SK-N-SH (cell line): ENCODE results near the gene MAPK8IP3. TPM values are rescaled to one million over a fixed set of nuclear protein-coding genes. Genes with fewer than 3 reads are reported as not detected.

Source experiments
- CTCF ChIA-PET: fragments of 300-600, 350-600 bp; formaldehyde crosslinking; extraction: SDS; loops from one replicate; lab custom pipeline; 2021; lab: Yijun Ruan, JAX
- POLR2A ChIA-PET: fragments of 350-600 bp; sonication (Branson Sonifier 250); formaldehyde crosslinking; extraction: SDS; loops from one replicate; lab custom pipeline; 2020; ENCODE audit warnings: antibody characterized with exemption, inconsistent platforms; lab: Yijun Ruan, JAX
- DNase-seq: peaks from one replicate; pipeline ENCODE4 v3.0.0; 2012
- H2AFZ ChIP-seq: fragments of 200-600 bp; sonication (generic); 2 replicates; pipeline ENCODE4 v1.8.1; 2016; ENCODE audit warnings: antibody characterized with exemption, mild to moderate bottlenecking, low read depth
- H3F3A ChIP-seq: fragments of 200-600 bp; sonication (generic); replicated peaks from 2 replicates; pipeline ENCODE3; 2016; ENCODE audit warnings: antibody characterized with exemption, mild to moderate bottlenecking; ENCODE audit not compliant: insufficient read depth
- H3K27ac ChIP-seq, 2 experiments: fragments of 200-500 bp in 1 of 2; fragments of 200-600 bp in 1 of 2; sonication (Bioruptor generic) in 1 of 2; sonication (generic), shearing (Covaris generic) in 1 of 2; 2 replicates each; pipeline versions ENCODE4 v1.5.1 to v1.6.1; 2014 to 2016; ENCODE audit warnings: low read depth in 2 of 2, inconsistent platforms in 1 of 2, low read length in 1 of 2, mild to moderate bottlenecking in 1 of 2, mixed read lengths in 1 of 2
- H3K27me3 ChIP-seq: fragments of 200-600 bp; sonication (generic), shearing (Covaris generic); 2 replicates; pipeline ENCODE4 v1.6.1; 2016; ENCODE audit warnings: mixed run types; ENCODE audit not compliant: insufficient read depth
- H3K36me3 ChIP-seq, 2 experiments: fragments of 200-500 bp in 1 of 2; fragments of 200-600 bp in 1 of 2; sonication (Bioruptor generic) in 1 of 2; sonication (generic) in 1 of 2; replicated peaks in 1 of 2; 2 replicates each; pipeline versions ENCODE3 to v1.5.1; 2014 to 2016; ENCODE audit warnings: low read length in 1 of 2, mild to moderate bottlenecking in 1 of 2; ENCODE audit not compliant: insufficient read depth in 2 of 2, control insufficient read depth in 1 of 2
- H3K4me1 ChIP-seq, 2 experiments: fragments of 200-500 bp in 1 of 2; fragments of 200-600 bp in 1 of 2; sonication (Bioruptor generic) in 1 of 2; sonication (generic), shearing (Covaris generic) in 1 of 2; 2 replicates each; pipeline versions ENCODE4 v1.5.1 to v1.6.1; 2014 to 2016; ENCODE audit warnings: low read depth in 1 of 2, low read length in 1 of 2, mixed run types in 1 of 2; ENCODE audit not compliant: insufficient read depth in 2 of 2, control insufficient read depth in 1 of 2
- H3K4me2 ChIP-seq: fragments of 200-600 bp; sonication (generic), shearing (Covaris generic); 2 replicates; pipeline ENCODE4 v1.6.1; 2017; ENCODE audit warnings: mixed run types
- H3K4me3 ChIP-seq, 2 experiments: fragments of 200-500 bp in 1 of 2; fragments of 200-600 bp in 1 of 2; sonication (Bioruptor generic) in 1 of 2; sonication (generic), shearing (Covaris generic) in 1 of 2; 2 replicates each; pipeline versions ENCODE4 v1.5.1 to v1.8.1; 2014 to 2016; ENCODE audit warnings: low read depth in 2 of 2, inconsistent platforms in 1 of 2, low read length in 1 of 2, mild to moderate bottlenecking in 1 of 2, mixed read lengths in 1 of 2, moderate library complexity in 1 of 2
- H3K79me2 ChIP-seq: fragments of 200-600 bp; sonication (generic); 2 replicates; pipeline ENCODE4 v1.8.1; 2017; ENCODE audit warnings: mild to moderate bottlenecking; ENCODE audit not compliant: insufficient read depth
- H3K9ac ChIP-seq: fragments of 200-600 bp; sonication (generic); 2 replicates; pipeline ENCODE4 v1.6.1; 2017; ENCODE audit warnings: mixed run types
- H3K9me2 ChIP-seq: fragments of 200-600 bp; sonication (generic); 2 replicates; pipeline ENCODE4 v1.6.1; 2017; ENCODE audit warnings: mixed run types
- H3K9me3 ChIP-seq: fragments of 200-600 bp; sonication (generic); 2 replicates; pipeline ENCODE4 v1.6.1; 2017; ENCODE audit warnings: mixed run types, mild to moderate bottlenecking, moderate library complexity
- H4K20me1 ChIP-seq: fragments of 200-600 bp; sonication (generic); 2 replicates; pipeline ENCODE4 v1.6.1; 2017; ENCODE audit warnings: mild to moderate bottlenecking, mixed run types; ENCODE audit not compliant: insufficient read depth
- CHD2 ChIP-seq: fragments of 150-350 bp; IDR thresholded peaks from 2 replicates; pipeline ENCODE4 v1.6.1; 2018; ENCODE audit warnings: low read length; ENCODE audit not compliant: partially characterized antibody
- CTCF ChIP-seq: fragments of 200-600 bp; sonication (generic); IDR thresholded peaks from 2 replicates; pipeline ENCODE4 v1.6.1; 2017; ENCODE audit warnings: antibody characterized with exemption, mild to moderate bottlenecking, moderate library complexity
- ELF1 ChIP-seq: IDR thresholded peaks from 2 replicates; pipeline ENCODE4 v1.4.0; 2012
- GABPA ChIP-seq: IDR thresholded peaks from 2 replicates; pipeline ENCODE4 v1.4.0; 2012; ENCODE audit warnings: low read depth, mild to moderate bottlenecking
- IRF3 ChIP-seq: fragments of 150-350 bp; IDR thresholded peaks from 2 replicates; pipeline ENCODE4 v1.6.1; 2016; ENCODE audit warnings: mild to moderate bottlenecking, low read depth, low read length
- JUND ChIP-seq: IDR thresholded peaks from 2 replicates; pipeline ENCODE4 v1.4.0; 2012
- NRF1 ChIP-seq: IDR thresholded peaks from 2 replicates; pipeline ENCODE4 v1.6.1; 2012; ENCODE audit warnings: low read depth, mild to moderate bottlenecking, low read length
- POLR2AphosphoS5 ChIP-seq: IDR thresholded peaks from 2 replicates; pipeline ENCODE4 v1.6.1; 2012; ENCODE audit warnings: low read depth, low read length
- RXRA ChIP-seq: IDR thresholded peaks from 2 replicates; pipeline ENCODE4 v1.4.0; 2012; ENCODE audit warnings: low read depth, mild to moderate bottlenecking, borderline replicate concordance
- TCF12 ChIP-seq: IDR thresholded peaks from 2 replicates; pipeline ENCODE4 v1.4.0; 2012
- TEAD4 ChIP-seq: IDR thresholded peaks from 2 replicates; pipeline ENCODE4 v1.4.0; 2012; ENCODE audit warnings: mild to moderate bottlenecking, borderline replicate concordance; ENCODE audit not compliant: insufficient read depth
- YY1 ChIP-seq: IDR thresholded peaks from 2 replicates; pipeline ENCODE4 v1.4.0; 2012; ENCODE audit warnings: low read depth, mild to moderate bottlenecking
- WGBS: methylation state at CpG from one replicate; pipeline ENCODE4 v1.1.6; 2017; ENCODE audit warnings: low lambda C conversion rate; 5-methylcytosine and 5-hydroxymethylcytosine counted together
- polyA plus RNA-seq, 3 experiments: library from polyadenylated mRNA; depleted of rRNA; stranded (reverse); fragments of >200 nt; gene quantifications; 2 replicates each; pipeline ENCODE4 v1.2.3, GENCODE V29; 2012
- small RNA-seq, 7 experiments: library from RNA; depleted of rRNA; stranded (forward); fragments of <200 nt; gene quantifications; one replicate each; pipeline ENCODE3, GENCODE V24; 2012

Gene MAPK8IP3
- polyA plus RNA-seq, 1 of the 3 experiments (the other 2 are of a cell fraction), result 57.3 TPM

GRCh38 chr16:1819611-1820010, 113.6 kb downstream of the MAPK8IP3 start:
- no peaks in the 10 kb centered on the region for H3K27me3 ChIP-seq
- H3K9me3 ChIP-seq, result no peaks in the 10 kb centered on the region
- no peaks in the 10 kb centered on the region for H4K20me1 ChIP-seq
- peaks cover 16% of the 10 kb centered on the region; the same call in 1 of the 2 replicates for H3K79me2 ChIP-seq
- no peaks in the 10 kb centered on the region for H3K4me1 ChIP-seq
- H3K4me3 ChIP-seq, result no peak overlapping the region
- TF ChIP-seq POLR2AphosphoS5 (no peak), YY1 (no peak), TEAD4 (no peak), IRF3 (no peak), CHD2 (no peak), ELF1 (no peak), JUND (no peak), NRF1 (no peak), GABPA (no peak), RXRA (no peak), CTCF (no peak), TCF12 (no peak)
- TF ChIP-seq, all 33 proteins: peak for 0
- WGBS, result 100% methylated on average over 8 of the region's 15 CpGs
- ChIA-PET POLR2A (interaction anchor here (0.7 kb wide), 1 partner anchor 12 kb away, joined by 3 read pairs; no protein-coding TSS in a partner anchor), CTCF (no interaction called here)
- Histone ChIP-seq H3K36me3 (peaks cover 0 to 15% of the 10 kb centered on the region in 2 experiments), H3K4me2 (no peak overlapping the region), H3F3A (no peaks in the 10 kb centered on the region), H3K27ac (no peak overlapping the region), H3K9me2 (no peaks in the 10 kb centered on the region), H3K9ac (no peak overlapping the region), H2AFZ (no peak overlapping the region)
- no peak for DNase-seq

Small RNAs within 50 kb of the gene (small RNA-seq; reads per million reads assigned to genes)
- gene MIR3177, result 0 to 2.6 (median 1.4) reads per million in 7 experiments

Other genes starting within 250 kb of the MAPK8IP3 start
- 22.7 and 44.3 TPM in 2 replicates for gene CLCN7, start 231.2 kb upstream of the MAPK8IP3 start, polyA plus RNA-seq (2012; rRNA removed)
- gene PTX4, start 217.3 kb upstream of the MAPK8IP3 start, polyA plus RNA-seq (2012; rRNA removed), result not detected in 2 replicates
- 19.1 and 24.2 TPM in 2 replicates for gene TELO2, start 212.8 kb upstream of the MAPK8IP3 start, polyA plus RNA-seq (2012; rRNA removed)
- 2.1 and 2.3 TPM in 2 replicates for gene TMEM204, start 172.5 kb upstream of the MAPK8IP3 start, polyA plus RNA-seq (2012; rRNA removed)
- 13.5 and 19.3 TPM in 2 replicates for gene IFT140, start 94.1 kb upstream of the MAPK8IP3 start, polyA plus RNA-seq (2012; rRNA removed)
- 7.6 and 9.5 TPM in 2 replicates for gene CRAMP1, start 93.8 kb upstream of the MAPK8IP3 start, polyA plus RNA-seq (2012; rRNA removed)
- 36.9 and 67.4 TPM in 2 replicates for gene JPT2, start 27.9 kb upstream of the MAPK8IP3 start, polyA plus RNA-seq (2012; rRNA removed)
- 77.2 and 80.4 TPM in 2 replicates for gene NME3, start 65.3 kb downstream of the MAPK8IP3 start, polyA plus RNA-seq (2012; rRNA removed)
- gene EME2, start 66.6 kb downstream of the MAPK8IP3 start, polyA plus RNA-seq (2012; rRNA removed), result 10.1 and 15.8 TPM in 2 replicates
- 127 and 156 TPM in 2 replicates for gene MRPS34, start 66.9 kb downstream of the MAPK8IP3 start, polyA plus RNA-seq (2012; rRNA removed)
- 40.6 and 41.6 TPM in 2 replicates for gene SPSB3, start 76.4 kb downstream of the MAPK8IP3 start, polyA plus RNA-seq (2012; rRNA removed)
- 73.2 and 75.4 TPM in 2 replicates for gene NUBP2, start 76.8 kb downstream of the MAPK8IP3 start, polyA plus RNA-seq (2012; rRNA removed)
- 0.02 and 0.03 TPM in 2 replicates for gene IGFALS, start 87.5 kb downstream of the MAPK8IP3 start, polyA plus RNA-seq (2012; rRNA removed)
- 119 and 138 TPM in 2 replicates for gene HAGH, start 120.6 kb downstream of the MAPK8IP3 start, polyA plus RNA-seq (2012; rRNA removed)
- gene FAHD1, start 121.0 kb downstream of the MAPK8IP3 start, polyA plus RNA-seq (2012; rRNA removed), result 58.2 and 59.0 TPM in 2 replicates
- 0.05 TPM in 1 of 2 replicates, not detected in the other for gene MEIOB, start 166.0 kb downstream of the MAPK8IP3 start, polyA plus RNA-seq (2012; rRNA removed)
- gene HS3ST6, start 212.2 kb downstream of the MAPK8IP3 start, polyA plus RNA-seq (2012; rRNA removed), result 0.03 TPM in 1 of 2 replicates, not detected in the other
- 30.1 and 31.4 TPM in 2 replicates for gene MSRB1, start 237.0 kb downstream of the MAPK8IP3 start, polyA plus RNA-seq (2012; rRNA removed)
- not detected in 2 replicates for gene RPL3L, start 248.5 kb downstream of the MAPK8IP3 start, polyA plus RNA-seq (2012; rRNA removed)